Keratinocyte (primary cell): ENCODE results near the gene INO80. TPM values are rescaled to one million over a fixed set of nuclear protein-coding genes. Genes with fewer than 3 reads are reported as not detected.

Experiments used
- DNase-seq: peaks from one replicate; pipeline ENCODE4 v3.0.0-alpha.2; 2011; ENCODE audit warnings: low read depth, missing footprints, low spot score
- FAIRE-seq: peaks from 2 replicates; lab custom pipeline; 2011; peaks lifted over from hg19 to GRCh38; lab: Jason Lieb, UNC
- H2AFZ ChIP-seq: 2 replicates; pipeline ENCODE4 v1.6.0; 2012; ENCODE audit warnings: low read length, control low read depth, inconsistent platforms; ENCODE audit not compliant: control insufficient read depth
- H3K27ac ChIP-seq: 2 replicates; pipeline ENCODE4 v1.5.1; 2011; ENCODE audit warnings: low read length; ENCODE audit not compliant: control insufficient read depth, insufficient read depth
- H3K27me3 ChIP-seq: 3 replicates; pipeline ENCODE4 v1.6.0; 2011; ENCODE audit warnings: low read length; ENCODE audit not compliant: control insufficient read depth, insufficient read depth; ENCODE audit errors: extremely low read depth
- H3K36me3 ChIP-seq, 2 experiments: 2 replicates in 1 of 2; 3 replicates in 1 of 2; pipeline ENCODE4 v1.5.1; 2011; ENCODE audit warnings: low read length in 2 of 2, mild to moderate bottlenecking in 1 of 2; ENCODE audit not compliant: control insufficient read depth in 2 of 2, insufficient read depth in 2 of 2; ENCODE audit errors: extremely low read depth in 1 of 2
- H3K4me1 ChIP-seq: 3 replicates; pipeline ENCODE4 v1.5.1; 2011; ENCODE audit warnings: low read length; ENCODE audit not compliant: control insufficient read depth, insufficient read depth; ENCODE audit errors: extremely low read depth
- H3K4me2 ChIP-seq: 3 replicates; pipeline ENCODE4 v1.6.0; 2011; ENCODE audit warnings: low read depth, low read length; ENCODE audit not compliant: control insufficient read depth, insufficient read depth; ENCODE audit errors: extremely low read depth
- H3K4me3 ChIP-seq, 3 experiments: fragments of 200-600 bp in 1 of 3; sonication (generic) in 1 of 3; 2 replicates in 2 of 3; 3 replicates in 1 of 3; pipeline ENCODE4 v1.5.1; 2011 to 2016; ENCODE audit warnings: low read length in 3 of 3, mild to moderate bottlenecking in 3 of 3, control low read depth in 2 of 3, inconsistent platforms in 1 of 3, low read depth in 1 of 3, mixed read lengths in 1 of 3, mixed run types in 1 of 3, moderate library complexity in 1 of 3; ENCODE audit not compliant: control insufficient read depth in 2 of 3, insufficient read depth in 2 of 3; ENCODE audit errors: extremely low read depth in 1 of 3
- H3K79me2 ChIP-seq: 2 replicates; pipeline ENCODE4 v1.6.0; 2012; ENCODE audit warnings: low read length; ENCODE audit not compliant: control insufficient read depth, insufficient read depth
- H3K9ac ChIP-seq: 3 replicates; pipeline ENCODE4 v1.6.0; 2011; ENCODE audit warnings: low read length; ENCODE audit not compliant: control insufficient read depth, insufficient read depth; ENCODE audit errors: extremely low read depth
- H3K9me1 ChIP-seq: 3 replicates; pipeline ENCODE4 v1.6.0; 2011; ENCODE audit warnings: low read length; ENCODE audit not compliant: control insufficient read depth, insufficient read depth; ENCODE audit errors: extremely low read depth
- H3K9me3 ChIP-seq: 2 replicates; pipeline ENCODE4 v1.5.1; 2012; ENCODE audit warnings: low read depth, low read length; ENCODE audit not compliant: control insufficient read depth
- H4K20me1 ChIP-seq: 3 replicates; pipeline ENCODE4 v1.6.0; 2011; ENCODE audit warnings: low read length; ENCODE audit not compliant: control insufficient read depth, insufficient read depth; ENCODE audit errors: extremely low read depth
- CTCF ChIP-seq, 3 experiments: IDR thresholded peaks in 1 of 3; conservative IDR thresholded peaks in 1 of 3; optimal IDR thresholded peaks in 1 of 3; 2 replicates in 2 of 3; 3 replicates in 1 of 3; pipeline versions ENCODE3 to v1.5.1; 2011; ENCODE audit warnings: low read length in 3 of 3, mild to moderate bottlenecking in 3 of 3, moderate library complexity in 2 of 3, control low read depth in 1 of 3, inconsistent platforms in 1 of 3; ENCODE audit not compliant: insufficient read depth in 2 of 3; ENCODE audit errors: extremely low read depth in 1 of 3
- EZH2 ChIP-seq: IDR thresholded peaks from one replicate; pipeline ENCODE4 v1.6.1; 2012; ENCODE audit warnings: inconsistent platforms, mild to moderate bottlenecking, low read length, moderate library complexity
- dilution Hi-C: fragments of 300-500 bp; cut with MboI; formaldehyde crosslinking; loops from one replicate; pipeline ENCODE4 v1.7.0; 2020; ENCODE audit warnings: low sequenced_read_pairs; ENCODE audit not compliant: extremely low pct_ligation_motif_present
- polyA plus RNA-seq, 5 experiments: library from polyadenylated mRNA; depleted of rRNA in 3 of 5; stranded (reverse) in 3 of 5; stranded (forward) in 1 of 5; unstranded in 1 of 5; fragments of >200 nt; gene quantifications; 1 replicate in 1 of 5; 2 replicates in 3 of 5; 3 replicates in 1 of 5; pipeline versions ENCODE4 v1.2.1 to v1.2.3, GENCODE V29; 2011 to 2012; ENCODE audit warnings: missing spikeins in 2 of 5, low read depth in 1 of 5, low replicate concordance in 1 of 5

INO80 gene
- polyA plus RNA-seq, 1 donor (not counting 4 experiments of a cell fraction or from before 2014, with no cell fraction given), result 10.3 TPM

DNA sequence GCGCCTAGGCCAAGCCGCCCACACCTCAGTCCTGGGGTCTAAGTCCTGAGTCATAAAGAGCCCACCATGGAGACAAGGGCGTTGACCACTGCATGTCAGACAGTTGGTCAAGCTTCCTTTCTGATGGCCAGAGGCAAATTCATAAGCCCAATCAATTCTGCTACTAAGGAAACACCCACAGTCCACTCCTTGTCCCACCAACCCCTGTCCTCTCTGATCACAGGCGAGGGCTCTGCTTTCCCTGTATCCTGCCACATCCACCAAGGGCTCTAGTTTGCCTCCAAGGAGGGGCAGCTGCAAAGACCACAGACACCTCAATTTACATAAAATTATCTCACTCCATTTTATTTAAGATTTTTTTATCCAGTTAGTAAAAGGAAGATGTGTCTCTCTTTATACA lies 137.5 kb downstream of the INO80 start:
- TF ChIP-seq CTCF (optimal IDR thresholded peaks at IDR 0.05 in 1 of 3, IDR thresholded peaks at IDR 0.05 in 1 of 3, conservative IDR thresholded peaks at IDR 0.05 in 1 of 3; ENCODE audit: extremely low read depth in 1 of 3, insufficient read depth in 2 of 3, low read length in 3 of 3), result no peak
- TF ChIP-seq EZH2, result no peak
- no peaks in the 10 kb centered on the region for H3K27me3 ChIP-seq
- no peak overlapping the region for H3K27ac ChIP-seq
- no peaks in the 10 kb centered on the region for H4K20me1 ChIP-seq
- no peaks in the 10 kb centered on the region for H3K79me2 ChIP-seq
- dilution Hi-C loops, result no loop called here
- H3K36me3 ChIP-seq, result peaks cover 45 to 62% of the 10 kb centered on the region in 2 experiments
- no peak overlapping the region for H3K9ac ChIP-seq
- H3K4me2 ChIP-seq, result no peak overlapping the region
- FAIRE-seq (no peak), DNase-seq (no peak)
- no peaks in the 10 kb centered on the region for H3K9me3 ChIP-seq
- no peaks in the 10 kb centered on the region for H3K9me1 ChIP-seq
- no peaks in the 10 kb centered on the region for H3K4me1 ChIP-seq
- no peak overlapping the region for H2AFZ ChIP-seq
- H3K4me3 ChIP-seq, result no peak overlapping the region

- Histone ChIP-seq H3K4me3 (no peak overlapping the region), H3K36me3 (peaks cover 43 to 59% of the 10 kb centered on the region in 2 experiments), H3K4me2 (no peak overlapping the region), H3K9ac (no peak overlapping the region), H3K9me1 (no peaks in the 10 kb centered on the region), H2AFZ (no peak overlapping the region), H3K79me2 (no peaks in the 10 kb centered on the region), H3K27ac (no peak overlapping the region), H3K9me3 (no peaks in the 10 kb centered on the region), H3K4me1 (no peaks in the 10 kb centered on the region), H3K27me3 (no peaks in the 10 kb centered on the region), H4K20me1 (no peaks in the 10 kb centered on the region)
- DNase-seq (no peak), FAIRE-seq (no peak)
- TF ChIP-seq CTCF (optimal IDR thresholded peaks at IDR 0.05 in 1 of 3, IDR thresholded peaks at IDR 0.05 in 1 of 3, conservative IDR thresholded peaks at IDR 0.05 in 1 of 3; ENCODE audit: extremely low read depth in 1 of 3, insufficient read depth in 2 of 3, low read length in 3 of 3), result no peak
- TF ChIP-seq EZH2, result no peak
- dilution Hi-C loops, result no loop called here
Measured at GRCh38 chr15:40978141-40978540, 137.9 kb downstream of the INO80 start.
